Pons (tissue), 1 donor: Measurements from ENCODE around the gene CDK14.

Experiments used
- DNase-seq: peaks from one replicate; pipeline ENCODE4 v3.0.0-alpha.2; 2016; ENCODE audit warnings: low spot score

Gene CDK14

DNA sequence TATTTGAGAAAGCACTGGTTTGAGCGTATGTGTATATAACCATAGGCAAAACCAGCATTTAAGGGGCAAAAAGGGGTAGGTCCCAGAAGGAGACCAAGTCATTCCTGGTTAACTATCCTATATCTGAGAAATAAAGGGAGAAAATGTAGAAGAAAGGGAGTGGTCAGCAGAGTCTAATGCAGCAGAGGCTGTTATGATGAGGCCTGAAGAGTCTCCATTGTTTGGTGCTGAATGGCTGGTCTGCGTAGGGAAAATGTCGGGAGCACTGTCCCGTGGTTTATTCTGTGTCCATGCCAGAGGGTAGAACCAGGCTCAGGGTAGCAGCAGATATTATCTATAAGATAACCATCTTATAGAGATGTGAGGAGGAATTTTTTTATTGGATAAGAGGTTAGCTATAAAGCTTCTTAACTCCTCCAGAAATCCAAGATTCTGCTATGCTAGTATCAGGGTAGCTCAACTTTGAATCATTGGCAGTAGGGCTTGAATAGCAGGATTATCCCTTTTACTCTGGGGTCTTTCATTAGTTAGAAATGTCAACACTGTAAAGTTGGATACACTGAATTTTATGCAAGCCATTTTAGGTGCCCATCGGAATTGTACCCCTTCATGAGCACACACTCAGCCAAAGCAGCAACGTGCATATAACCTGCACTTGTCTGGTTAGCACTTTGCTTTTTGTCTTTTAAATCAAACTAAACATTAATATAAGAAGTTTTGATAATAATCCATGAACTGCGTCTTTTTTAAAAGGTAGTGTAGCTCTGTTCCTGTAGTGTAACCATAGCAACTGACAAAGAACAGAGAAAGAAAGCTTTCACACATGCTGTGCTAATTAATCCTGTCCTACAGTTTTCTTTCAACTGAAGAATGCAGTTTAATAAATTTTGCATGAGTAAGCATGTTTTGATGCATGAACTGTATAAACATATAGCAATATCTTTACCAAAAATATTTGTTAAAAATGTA is 356.1 kb downstream of the CDK14 start:
- peak; percentile 61 for DNase-seq

GRCh38 chr7:90955641-90956207 is 359.6 kb downstream of the CDK14 start:
- no peak for DNase-seq

DNA sequence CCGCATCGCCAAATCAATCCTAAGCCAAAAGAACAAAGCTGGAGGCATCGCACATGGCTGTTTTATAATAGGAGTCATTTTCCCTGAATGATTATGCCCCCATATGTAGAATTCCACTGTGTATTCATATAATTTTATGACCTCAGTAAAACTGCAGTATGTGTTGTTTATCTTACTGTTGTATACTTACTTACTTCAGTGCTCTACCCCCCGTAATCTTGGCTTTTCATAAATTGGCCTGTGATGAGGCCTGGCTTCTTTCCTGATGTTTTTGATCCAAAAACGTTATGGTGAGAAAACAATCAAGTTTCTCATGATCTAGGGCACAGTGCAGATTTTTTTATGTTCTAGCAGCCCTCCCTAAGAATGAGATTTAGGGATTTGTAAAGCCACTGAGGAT is 361.8 kb downstream of the CDK14 start:
- no peak for DNase-seq

DNA sequence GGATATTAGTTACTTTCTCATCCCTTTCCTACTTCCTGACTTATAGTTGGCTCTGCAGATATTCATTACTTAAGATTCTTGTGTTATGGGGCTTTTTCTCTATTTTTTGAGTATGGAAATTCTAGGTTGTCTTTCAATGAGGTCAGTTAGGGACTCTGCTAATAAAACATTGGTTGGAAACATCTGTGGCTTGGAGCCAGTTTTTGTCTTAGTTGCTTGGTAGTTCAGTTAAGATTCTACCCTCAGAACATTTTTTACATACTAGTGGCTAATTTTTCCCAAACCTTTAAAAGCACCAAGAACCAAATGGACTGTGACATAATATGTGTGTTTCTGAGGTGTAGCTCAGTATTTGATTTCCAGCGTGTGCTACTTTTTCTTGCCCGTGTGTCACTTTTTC is 362.5 kb downstream of the CDK14 start:
- no peak for DNase-seq

GRCh38 chr7:90961037-90961725 is 365.1 kb downstream of the CDK14 start:
- no peak for DNase-seq

DNA sequence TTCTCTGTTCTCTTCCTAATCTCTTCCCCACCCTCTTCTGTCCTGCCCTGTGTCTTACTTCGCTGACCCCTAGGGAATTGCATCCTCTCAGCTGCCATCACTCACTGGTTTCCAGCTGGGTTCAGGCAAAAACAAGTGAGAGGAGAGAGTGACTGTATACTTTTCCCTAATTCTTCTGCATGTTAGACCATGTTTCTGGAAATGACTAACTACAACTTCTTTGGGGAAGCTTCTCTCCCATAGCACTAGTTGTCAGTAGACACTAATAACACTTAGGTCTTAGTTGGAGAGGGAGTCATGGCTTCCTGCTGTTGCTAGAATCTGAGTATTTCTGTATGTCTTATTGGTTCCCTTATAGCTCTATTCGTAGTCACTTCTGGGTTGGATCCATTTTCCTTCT is 369.1 kb downstream of the CDK14 start:
- DNase-seq: no peak

- no peak for DNase-seq
Observed at GRCh38 chr7:90966346-90966745, 370.2 kb downstream of the CDK14 start.

DNA sequence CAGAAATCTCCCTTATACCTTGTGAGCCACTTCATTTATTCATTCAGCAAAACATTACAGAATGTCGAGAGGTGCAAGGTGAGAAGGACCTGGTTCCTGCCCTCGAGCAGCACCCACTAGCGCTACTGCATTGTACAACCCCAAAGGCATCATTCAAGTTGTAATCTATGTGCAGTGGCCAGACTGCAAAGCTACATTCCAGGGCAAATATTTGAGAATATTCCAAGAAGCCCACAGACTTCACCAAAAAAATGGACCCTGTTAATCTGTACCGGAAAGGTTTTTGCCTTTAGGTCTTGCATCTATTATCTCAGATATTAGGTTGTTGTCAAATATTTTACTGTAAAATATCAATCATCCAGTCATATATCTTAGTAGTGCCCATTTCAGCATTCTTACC is 372.8 kb downstream of the CDK14 start:
- DNase-seq: no peak

GRCh38 chr7:90972906-90973550 is 376.9 kb downstream of the CDK14 start:
- DNase-seq: no peak

- DNase-seq: no peak
Observed at GRCh38 chr7:90977056-90977455, 380.9 kb downstream of the CDK14 start.

GRCh38 chr7:90980545-90980944 is 384.4 kb downstream of the CDK14 start:
- DNase-seq: no peak

DNA sequence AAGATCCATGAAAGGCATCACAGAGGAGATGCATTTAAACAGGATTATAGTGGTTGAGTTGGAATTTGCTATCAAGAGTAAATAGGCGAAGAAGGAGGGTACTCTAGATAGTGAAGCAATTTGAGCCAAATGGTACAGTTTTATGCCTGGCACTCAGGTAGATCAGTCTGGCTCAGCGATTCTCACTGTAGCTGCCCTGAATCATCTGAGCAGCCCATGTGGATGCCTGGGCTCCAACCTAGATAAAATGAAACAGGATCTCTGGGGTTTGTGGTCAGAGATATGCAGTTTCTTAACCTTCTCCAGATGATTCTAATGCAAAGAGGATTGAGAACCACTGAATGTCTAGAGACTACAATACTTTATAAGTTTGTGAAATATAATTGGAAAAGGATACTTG is 386.1 kb downstream of the CDK14 start:
- DNase-seq: no peak

GRCh38 chr7:90984692-90985091 is 388.6 kb downstream of the CDK14 start:
- no peak for DNase-seq

DNA sequence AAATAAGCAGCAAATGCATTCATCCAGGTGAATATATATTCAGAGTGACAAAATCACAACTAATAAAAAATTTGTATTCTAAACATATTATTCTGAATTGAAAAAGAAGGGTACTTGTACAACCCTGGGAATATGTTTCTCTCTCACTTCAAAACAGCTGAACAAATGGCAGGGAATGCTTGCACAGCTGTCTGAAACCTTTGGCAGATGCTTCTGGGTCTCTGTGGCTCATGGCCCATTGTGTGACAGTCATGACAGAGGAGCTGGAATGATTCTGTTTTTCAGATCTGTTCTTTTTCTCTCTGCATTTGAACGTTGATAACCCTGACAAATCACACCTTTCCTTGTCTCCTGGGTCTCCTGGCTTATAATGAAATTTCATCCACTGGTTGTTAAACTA is 392.4 kb downstream of the CDK14 start:
- DNase-seq: no peak

- DNase-seq: no peak
Observed at GRCh38 chr7:90988996-90989765, 393.1 kb downstream of the CDK14 start.

DNA sequence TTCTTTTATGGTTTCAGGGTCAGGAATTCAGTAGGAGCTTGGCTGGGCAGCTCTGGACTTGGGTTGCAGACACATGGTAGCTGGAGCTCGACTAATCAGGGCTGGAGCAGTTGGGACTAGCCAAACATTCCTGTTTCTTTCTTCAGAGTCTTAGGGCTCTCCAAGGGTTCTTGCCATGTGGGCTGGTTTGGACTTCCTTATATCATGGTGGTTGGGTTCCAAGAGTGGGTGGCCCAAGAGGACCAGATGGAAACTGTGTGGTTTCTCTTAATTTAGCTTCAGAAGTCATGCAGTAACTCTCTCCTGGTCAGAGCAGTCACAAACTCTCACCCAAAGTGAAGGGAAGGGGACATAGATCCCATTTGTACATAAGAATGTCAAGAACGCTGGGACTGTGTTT is 398.0 kb downstream of the CDK14 start:
- DNase-seq: no peak

- no peak for DNase-seq
Observed at GRCh38 chr7:90994601-90995000, 398.5 kb downstream of the CDK14 start.

- DNase-seq: no peak
Observed at GRCh38 chr7:90995996-90996395, 399.9 kb downstream of the CDK14 start.

GRCh38 chr7:90999989-91000979 is 404.2 kb downstream of the CDK14 start:
- DNase-seq: no peak

GRCh38 chr7:91005024-91005423 is 408.9 kb downstream of the CDK14 start:
- no peak for DNase-seq
